NCI-H1436 (cell line): Measurements from ENCODE around the gene LRAT.
"Not testable (repeated sequence)": the region's sequence is repeated elsewhere in the genome, so short reads cannot be mapped to it uniquely, and the experiment has no call there.

ENCODE experiments used
- DNase-seq: peaks from one replicate; lab custom pipeline; 2025; lab: John Stamatoyannopoulos, UW

LRAT gene

GRCh38 chr4:154743683-154744340 lies at the start of gene LRAT:
Gene LRAT (plus strand): TSS chr4:154744000. CDS start chr4:154744327, 327 bp downstream.
- DNase-seq: no peak

GRCh38 chr4:154707877-154708276 lies 35.9 kb upstream of the LRAT start:
- DNase-seq: no peak

- no peak for DNase-seq
These were observed 34.2 kb upstream of the LRAT start for GRCh38 chr4:154709550-154709949.

- no peak for DNase-seq
These were observed 32.3 kb upstream of the LRAT start for GRCh38 chr4:154711522-154711921.

GRCh38 chr4:154714339-154715040 lies 29.3 kb upstream of the LRAT start:
- no peak for DNase-seq

- DNase-seq: no peak
These were observed 24.7 kb upstream of the LRAT start for GRCh38 chr4:154719087-154719486.

- no peak for DNase-seq
These were observed 23.7 kb upstream of the LRAT start for GRCh38 chr4:154720123-154720522.

- no peak for DNase-seq
These were observed 23.1 kb upstream of the LRAT start for GRCh38 chr4:154720618-154721267.

- no peak for DNase-seq
These were observed 21.5 kb upstream of the LRAT start for GRCh38 chr4:154722262-154722661.

GRCh38 chr4:154723601-154724000 lies 20.2 kb upstream of the LRAT start:
- not testable (repeated sequence) for DNase-seq

- no peak for DNase-seq
These were observed 16.3 kb upstream of the LRAT start for GRCh38 chr4:154727540-154727939.

- no peak for DNase-seq
These were observed 12.0 kb upstream of the LRAT start for GRCh38 chr4:154731756-154732155.

- DNase-seq: no peak
These were observed 11.1 kb upstream of the LRAT start for GRCh38 chr4:154732669-154733068.

GRCh38 chr4:154736770-154737169 lies 7.0 kb upstream of the LRAT start:
- DNase-seq: no peak

GRCh38 chr4:154738426-154738825 lies 5.4 kb upstream of the LRAT start:
- no peak for DNase-seq

- DNase-seq: no peak
These were observed 4.7 kb upstream of the LRAT start for GRCh38 chr4:154739111-154739510.

GRCh38 chr4:154740462-154740861 lies 3.3 kb upstream of the LRAT start:
- no peak for DNase-seq

GRCh38 chr4:154741131-154741665 lies 2.6 kb upstream of the LRAT start:
- DNase-seq: no peak

GRCh38 chr4:154741922-154742850 lies 1.6 kb upstream of the LRAT start:
- no peak for DNase-seq

GRCh38 chr4:154744341-154744926 lies 634 bp downstream of the LRAT start:
- no peak for DNase-seq

GRCh38 chr4:154757713-154758112 lies 13.9 kb downstream of the LRAT start:
- DNase-seq: no peak
